NCI-H774 (cell line): Measurements from ENCODE around the gene ALX4.

Source experiments
- DNase-seq: peaks from one replicate; lab custom pipeline; 2025; lab: John Stamatoyannopoulos, UW

Gene ALX4

GRCh38 chr11:44315947-44316658, 6.2 kb upstream of the ALX4 start:
- peak; percentile 51 for DNase-seq

DNA sequence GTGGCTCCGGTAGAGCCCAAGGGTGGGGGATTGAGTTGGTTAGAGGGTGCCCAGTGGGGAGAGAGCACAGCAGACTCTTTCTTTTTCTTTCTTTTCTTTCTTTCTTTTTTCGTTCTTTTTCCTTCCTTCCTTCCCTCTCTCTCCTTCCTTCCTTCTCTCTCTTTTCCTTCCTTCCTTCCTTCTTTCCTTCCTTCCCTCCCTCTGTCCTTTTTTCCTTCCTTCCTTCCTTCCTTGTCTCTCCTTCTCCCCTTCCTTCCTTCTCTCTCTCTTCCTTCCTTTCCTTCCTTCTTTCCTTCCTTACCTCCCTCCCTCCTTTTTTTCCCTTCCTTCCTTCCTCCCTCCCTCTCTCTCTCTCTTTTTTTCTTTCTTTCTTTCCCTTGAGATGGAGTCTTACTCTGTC, 4.8 kb upstream of the ALX4 start:
- DNase-seq: no peak

GRCh38 chr11:44313761-44314489, 4.0 kb upstream of the ALX4 start:
- no peak for DNase-seq

DNA sequence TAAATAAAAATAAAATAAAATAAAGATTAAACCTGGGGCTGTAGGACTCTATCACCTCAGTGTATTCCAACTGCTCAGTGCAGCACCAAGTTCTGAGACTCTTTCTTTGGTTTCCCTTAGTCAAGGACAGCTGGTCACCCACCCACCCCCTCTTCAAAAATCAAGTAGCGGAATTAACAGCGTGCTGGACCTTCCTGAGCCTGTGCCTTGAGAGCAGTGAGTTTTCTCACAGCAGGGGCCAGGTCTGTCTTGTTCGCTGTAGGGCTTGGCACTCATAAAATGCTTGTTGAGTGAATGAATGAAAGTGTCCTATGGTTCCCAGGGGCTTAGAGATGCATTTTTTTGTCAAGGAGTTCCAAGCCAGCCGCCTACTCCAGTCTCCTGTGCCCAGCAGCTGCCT, 2.9 kb upstream of the ALX4 start:
- no peak for DNase-seq

- no peak for DNase-seq
Observed at GRCh38 chr11:44311339-44312261, 1.7 kb upstream of the ALX4 start.

DNA sequence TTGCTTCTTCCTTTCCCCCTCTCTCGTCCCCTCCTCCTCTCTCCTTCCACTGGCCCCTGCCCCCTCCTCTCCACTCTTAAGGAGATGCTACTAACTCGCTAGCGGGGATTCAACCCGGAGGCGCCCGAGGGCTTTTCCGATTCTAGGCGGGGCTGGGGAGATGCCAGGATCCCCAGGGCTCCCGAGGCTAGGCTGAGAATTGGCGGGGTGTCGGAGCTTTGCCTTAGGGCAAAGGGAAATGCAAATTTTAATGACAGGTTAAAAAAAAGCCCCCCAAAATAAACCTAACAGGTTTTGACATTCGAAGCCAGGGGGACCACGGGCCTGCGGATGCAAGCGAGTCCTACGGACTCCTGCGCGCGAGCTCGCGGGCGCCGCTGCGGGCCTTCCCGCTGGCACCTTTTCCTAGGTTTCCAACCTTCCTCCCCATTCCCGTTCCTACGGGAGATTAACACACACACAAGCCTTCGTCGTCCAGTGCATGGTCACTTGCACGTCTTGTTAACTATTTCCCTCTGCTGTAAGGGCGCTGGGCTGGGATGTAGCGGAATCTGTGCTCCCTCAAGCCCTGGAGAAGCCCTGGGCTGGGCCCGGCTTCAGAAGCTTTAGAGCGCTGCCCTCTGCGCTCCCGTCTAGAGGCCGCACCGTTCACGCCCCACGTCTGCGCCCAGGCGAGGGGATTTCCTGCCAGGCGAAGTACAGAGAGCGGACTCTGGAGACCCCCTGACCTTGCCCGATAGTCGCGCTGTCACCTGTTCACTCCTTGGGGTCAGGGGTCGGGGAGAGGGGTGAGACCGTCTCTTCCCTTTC, 729 bp upstream of the ALX4 start:
- DNase-seq: no peak

DNA sequence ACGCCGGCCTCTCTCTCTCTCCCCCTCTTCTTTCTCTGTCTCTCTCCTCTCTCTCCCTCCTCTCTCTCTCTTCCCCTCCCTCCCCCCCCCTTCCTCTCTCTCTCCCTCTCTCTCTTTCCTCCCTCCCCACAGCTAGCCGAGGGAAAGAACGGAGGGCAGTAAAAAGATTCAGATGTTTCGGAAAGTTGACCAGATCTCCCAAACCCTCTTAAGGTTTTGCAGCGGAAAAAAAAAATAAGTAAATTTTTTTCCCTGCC, 195 bp upstream of the ALX4 start:
- no peak for DNase-seq

- no peak for DNase-seq
Observed at GRCh38 chr11:44308923-44309477, 939 bp downstream of the ALX4 start.

GRCh38 chr11:44308256-44308922, 1.6 kb downstream of the ALX4 start:
- no peak for DNase-seq

DNA sequence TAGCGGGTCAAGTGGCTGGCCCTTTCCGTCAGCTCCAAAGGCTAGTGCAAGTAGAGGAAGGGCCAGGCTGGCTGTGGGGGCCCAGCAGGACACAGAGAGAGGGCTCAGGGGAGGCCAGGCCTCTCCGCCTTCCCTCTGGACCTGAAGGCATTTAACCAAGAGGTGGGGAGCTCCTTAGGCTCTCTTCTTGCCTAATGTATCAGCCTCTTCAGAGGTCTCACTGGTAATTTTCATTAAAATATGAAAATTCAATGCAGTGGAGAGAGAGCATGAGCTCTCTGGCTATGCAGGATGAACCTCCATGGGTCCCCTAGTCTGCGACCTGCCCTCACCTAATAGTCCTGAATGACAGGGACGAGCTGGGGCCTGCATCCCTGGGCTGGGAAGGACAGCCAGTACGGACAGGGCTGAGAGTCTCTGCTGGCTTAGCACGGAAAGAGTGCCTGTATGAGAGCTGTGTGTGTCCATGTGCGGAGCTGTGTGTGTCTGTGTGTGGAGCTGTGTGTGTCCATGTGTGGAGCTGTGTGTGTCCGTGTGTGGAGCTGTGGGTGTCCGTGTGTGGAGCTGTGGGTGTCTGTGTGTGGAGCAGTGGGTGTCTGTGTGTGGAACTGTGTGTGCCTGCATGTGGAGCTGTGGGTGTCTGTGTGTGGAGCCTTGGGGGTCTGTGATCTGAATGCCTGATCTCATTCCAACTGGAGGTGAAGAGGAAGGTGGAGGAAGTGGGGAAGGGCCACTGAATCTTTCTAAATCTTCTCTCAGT, 2.4 kb downstream of the ALX4 start:
- DNase-seq: no peak

DNA sequence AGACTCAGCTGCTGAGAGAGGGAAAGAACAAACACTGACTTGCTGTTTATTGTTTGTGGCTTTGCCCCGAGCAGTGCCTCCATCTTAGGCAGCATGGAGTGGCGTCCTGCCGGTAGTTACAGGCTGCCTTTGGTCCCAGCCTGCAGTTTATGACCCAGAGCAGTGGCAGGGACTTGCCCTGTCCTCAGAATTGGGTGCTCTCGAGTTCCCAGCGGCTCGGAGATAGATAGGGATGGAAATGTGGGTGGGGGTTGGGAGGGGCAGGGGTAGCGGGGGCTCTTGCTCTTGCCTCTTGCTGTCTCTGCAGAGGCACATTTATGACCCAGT, 3.1 kb downstream of the ALX4 start:
- DNase-seq: no peak

- DNase-seq: no peak
Observed at GRCh38 chr11:44306052-44306917, 3.7 kb downstream of the ALX4 start.

DNA sequence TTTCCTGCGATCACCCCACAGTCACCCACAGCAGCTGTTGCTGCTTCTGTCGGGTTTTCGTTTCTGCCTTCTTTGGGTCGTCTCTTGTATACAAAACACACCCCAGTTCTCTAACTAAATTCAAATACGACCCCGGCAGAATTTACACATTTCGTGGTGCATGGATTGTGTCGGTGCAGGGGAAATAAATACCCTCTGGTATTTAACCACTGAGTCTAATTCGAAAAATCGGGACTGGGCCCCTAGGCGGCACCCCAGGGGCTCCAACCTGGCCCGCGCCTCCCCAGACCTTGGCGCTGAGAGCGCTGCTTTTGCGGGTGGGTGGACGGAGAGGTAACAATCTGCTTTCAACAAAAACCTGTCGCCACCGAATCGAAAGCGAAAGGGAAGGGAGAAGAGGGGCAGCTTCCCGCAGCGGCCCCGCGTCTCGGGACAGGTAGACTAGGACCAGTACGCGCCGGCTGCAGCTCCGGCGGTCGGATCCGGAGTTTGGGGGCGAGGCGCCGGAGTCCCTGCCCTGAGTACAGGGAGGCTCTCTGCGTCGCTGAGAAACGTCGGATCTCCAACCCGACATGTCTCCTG, 4.4 kb downstream of the ALX4 start:
- DNase-seq: no peak

- no peak for DNase-seq
Observed at GRCh38 chr11:44305026-44305469, 4.9 kb downstream of the ALX4 start.

DNA sequence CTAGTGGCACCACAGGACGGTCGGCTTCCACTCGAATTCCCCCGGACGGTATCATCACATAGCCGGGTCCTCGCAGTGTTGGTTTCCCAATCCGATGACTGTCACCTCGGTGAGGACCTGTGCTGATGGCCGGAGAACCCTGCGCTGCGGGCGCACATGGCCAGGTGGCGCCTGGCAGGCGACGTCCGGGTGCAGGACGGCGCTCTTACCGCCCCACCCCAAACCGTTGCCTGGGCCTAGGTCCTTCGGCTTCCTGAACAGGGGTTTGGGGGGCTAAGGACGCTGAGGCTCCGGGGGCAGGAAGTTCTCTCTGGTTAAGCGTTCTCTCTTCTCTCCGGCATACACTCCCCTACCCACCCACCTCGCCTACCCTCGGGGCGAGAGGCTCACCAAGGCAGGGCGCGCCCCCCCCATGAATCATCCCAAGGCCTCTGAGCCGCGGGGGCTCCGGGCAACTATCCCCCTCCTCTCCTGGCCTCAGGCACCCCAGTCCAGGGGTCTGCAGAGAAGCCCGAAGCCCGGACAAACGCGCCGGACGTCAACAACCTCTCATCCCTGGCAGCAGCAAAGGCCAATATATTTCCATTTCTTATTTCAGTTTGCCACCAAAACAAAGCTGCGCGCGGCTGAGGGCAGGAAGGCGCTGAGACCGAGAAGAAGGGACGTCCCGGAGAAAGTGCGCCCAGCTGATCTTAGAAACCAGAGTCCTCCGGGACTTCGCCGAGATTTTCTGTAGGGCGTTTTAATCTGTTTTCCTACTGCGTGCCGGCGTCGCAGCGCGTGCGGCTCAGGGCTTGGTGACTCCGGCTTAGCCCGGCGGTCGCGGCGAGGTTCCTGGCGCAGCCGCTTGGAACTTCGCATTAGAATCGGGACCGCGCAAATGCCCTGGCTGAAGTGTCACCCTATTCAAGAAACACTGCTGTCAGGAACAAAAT, 5.6 kb downstream of the ALX4 start:
- DNase-seq: no peak

GRCh38 chr11:44303401-44303938, 6.5 kb downstream of the ALX4 start:
- DNase-seq: no peak

- no peak for DNase-seq
Observed at GRCh38 chr11:44301564-44302271, 8.2 kb downstream of the ALX4 start.
